HepG2 (cell line): Measurements from ENCODE around the gene RASGRF1. TPM values are rescaled to one million over a fixed set of nuclear protein-coding genes. Genes with fewer than 3 reads are reported as not detected.

Source experiments
- DDIT3 ChIP-seq: sonication (generic); formaldehyde crosslinking; IDR thresholded peaks from 2 replicates; pipeline ENCODE4 v1.4.0; 2020; ENCODE audit warnings: mild to moderate bottlenecking, missing genetic modification reagents
- FOXJ3 ChIP-seq: sonication (generic); formaldehyde crosslinking; IDR thresholded peaks from 2 replicates; pipeline ENCODE4 v1.4.0; 2020; ENCODE audit warnings: missing genetic modification reagents, mild to moderate bottlenecking, borderline replicate concordance
- HNRNPH1 ChIP-seq: fragments of 200-400 bp; formaldehyde crosslinking; optimal IDR thresholded peaks from 2 replicates; pipeline ENCODE3; 2017; ENCODE audit warnings: mild to moderate bottlenecking, low read depth, low read length
- JDP2 ChIP-seq: sonication (generic); formaldehyde crosslinking; IDR thresholded peaks from 2 replicates; pipeline ENCODE4 v1.8.1; 2022; ENCODE audit warnings: missing genetic modification reagents, borderline replicate concordance
- MAF1 ChIP-seq: sonication (generic); formaldehyde crosslinking; IDR thresholded peaks from 2 replicates; pipeline ENCODE4 v1.5.0; 2020; ENCODE audit warnings: missing genetic modification reagents, borderline replicate concordance
- NCOA5 ChIP-seq: sonication (generic); formaldehyde crosslinking; IDR thresholded peaks from 2 replicates; pipeline ENCODE4 v1.4.0; 2020; ENCODE audit warnings: missing genetic modification reagents
- NKX3-1 ChIP-seq: sonication (generic); formaldehyde crosslinking; IDR thresholded peaks from 2 replicates; pipeline ENCODE4 v1.5.0; 2020; ENCODE audit warnings: missing genetic modification reagents
- PPARG ChIP-seq: conservative IDR thresholded peaks from 2 replicates; pipeline ENCODE4 v1.6.1; 2016; ENCODE audit warnings: missing biosample characterization, missing genetic modification reagents
- RBM22 ChIP-seq: fragments of 200-400 bp; formaldehyde crosslinking; optimal IDR thresholded peaks from 2 replicates; pipeline ENCODE3; 2017; ENCODE audit warnings: mild to moderate bottlenecking, low read length, moderate library complexity
- RELA ChIP-seq: sonication (generic); formaldehyde crosslinking; IDR thresholded peaks from 2 replicates; pipeline ENCODE4 v1.4.0; 2020; ENCODE audit warnings: missing genetic modification reagents
- RFX3 ChIP-seq: IDR thresholded peaks from 2 replicates; pipeline ENCODE4 v1.6.1; 2016; ENCODE audit warnings: missing biosample characterization, missing genetic modification reagents
- RFXANK ChIP-seq: IDR thresholded peaks from 2 replicates; pipeline ENCODE4 v1.6.1; 2016
- SIN3B ChIP-seq: fragments of 150-350 bp; IDR thresholded peaks from 2 replicates; pipeline ENCODE4 v1.6.1; 2014; ENCODE audit warnings: low read length
- SOX6 ChIP-seq, 2 experiments: fragments of 450-650 bp in 1 of 2; sonication (generic) in 1 of 2; formaldehyde crosslinking in 1 of 2; IDR thresholded peaks; 2 replicates each; pipeline versions ENCODE4 v1.4.0 to v1.6.1; 2017 to 2020; ENCODE audit warnings: antibody characterized with exemption in 1 of 2, mild to moderate bottlenecking in 1 of 2, missing genetic modification reagents in 1 of 2
- TFDP2 ChIP-seq: sonication (generic); formaldehyde crosslinking; IDR thresholded peaks from 2 replicates; pipeline ENCODE4 v1.4.0; 2020; ENCODE audit warnings: missing genetic modification reagents
- TOE1 ChIP-seq: sonication (generic); formaldehyde crosslinking; IDR thresholded peaks from 2 replicates; pipeline ENCODE4 v1.4.0; 2020; ENCODE audit warnings: mild to moderate bottlenecking, missing genetic modification reagents
- U2AF1 ChIP-seq: fragments of 200-400 bp; formaldehyde crosslinking; optimal IDR thresholded peaks from 2 replicates; pipeline ENCODE3; 2017; ENCODE audit warnings: mild to moderate bottlenecking, low read depth, low read length
- YEATS2 ChIP-seq: sonication (generic); formaldehyde crosslinking; IDR thresholded peaks from 2 replicates; pipeline ENCODE4 v1.4.0; 2020; ENCODE audit warnings: missing genetic modification reagents, borderline replicate concordance
- ZFP36L1 ChIP-seq: sonication (generic); formaldehyde crosslinking; IDR thresholded peaks from 2 replicates; pipeline ENCODE4 v1.8.0; 2022; ENCODE audit warnings: mild to moderate bottlenecking, missing genetic modification reagents, moderate library complexity
- ZNF235 ChIP-seq: sonication (generic); formaldehyde crosslinking; IDR thresholded peaks from 2 replicates; pipeline ENCODE4 v1.8.1; 2023; ENCODE audit warnings: mild to moderate bottlenecking, missing genetic modification reagents, borderline replicate concordance
- ZNF253 ChIP-seq: sonication (generic); formaldehyde crosslinking; IDR thresholded peaks from 2 replicates; pipeline ENCODE4 v1.8.0; 2022; ENCODE audit warnings: mild to moderate bottlenecking, missing genetic modification reagents, borderline replicate concordance
- ZNF263 ChIP-seq: sonication (generic); formaldehyde crosslinking; IDR thresholded peaks from 2 replicates; pipeline ENCODE4 v1.4.0; 2020; ENCODE audit warnings: missing genetic modification reagents
- ZNF501 ChIP-seq: sonication (generic); formaldehyde crosslinking; IDR thresholded peaks from 2 replicates; pipeline ENCODE4 v1.5.1; 2020; ENCODE audit warnings: mild to moderate bottlenecking, moderate library complexity, missing genetic modification reagents
- ZNF644 ChIP-seq: IDR thresholded peaks from 2 replicates; pipeline ENCODE4 v1.6.1; 2016; ENCODE audit warnings: low read depth
- ZNF678 ChIP-seq: sonication (generic); formaldehyde crosslinking; IDR thresholded peaks from 2 replicates; pipeline ENCODE4 v1.4.0; 2020; ENCODE audit warnings: mild to moderate bottlenecking, missing genetic modification reagents
- ZNF687 ChIP-seq: sonication (generic); formaldehyde crosslinking; IDR thresholded peaks from 2 replicates; pipeline ENCODE4 v1.5.1; 2020; ENCODE audit warnings: mild to moderate bottlenecking, missing genetic modification reagents, moderate library complexity
- ZSCAN31 ChIP-seq: sonication (generic); formaldehyde crosslinking; IDR thresholded peaks from 2 replicates; pipeline ENCODE4 v1.5.0; 2020; ENCODE audit warnings: low read depth, mild to moderate bottlenecking, missing genetic modification reagents
- polyA plus RNA-seq, 8 experiments: library from polyadenylated mRNA; depleted of rRNA in 3 of 8; stranded (reverse) in 7 of 8; unstranded in 1 of 8; fragments of >200 nt; fragmentation: Illumina TruSeq in 4 of 8; extraction: Trizol in 4 of 8; gene quantifications; 2 replicates each; pipeline versions ENCODE4 v1.2.1 to v1.2.3, GENCODE V29; 2011 to 2016; ENCODE audit warnings: low read depth in 4 of 8, missing spikeins in 1 of 8, mixed read lengths in 1 of 8; ENCODE audit not compliant: insufficient read depth in 1 of 8
- total RNA-seq, 5 experiments: library from RNA; depleted of rRNA; stranded (reverse); fragments of >200 nt; fragmentation: Illumina TruSeq; extraction: Trizol; gene quantifications; 2 replicates each; pipeline ENCODE4 v1.2.3, GENCODE V29; 2016; ENCODE audit warnings: low read depth in 1 of 5

Gene RASGRF1
- total and polyA plus RNA-seq, 2 of the 13 experiments (the other 11 are each of a cell fraction or from before 2014, with no cell fraction given) = 0.55 to 3.0 TPM

GRCh38 chr15:78993931-78994530 is 96.5 kb downstream of the RASGRF1 start (continued):
- TF ChIP-seq ZSCAN31 (CRISPR knock-in tag) (peak; percentile 91), SIN3B (no peak), U2AF1 (no peak), PPARG (CRISPR knock-in tag) (peak; percentile 95), TFDP2 (CRISPR knock-in tag) (peak; percentile 65), ZFP36L1 (CRISPR knock-in tag) (peak; percentile 95), YEATS2 (CRISPR knock-in tag) (peak; percentile 66), FOXJ3 (CRISPR knock-in tag) (peak; percentile 99), ZNF501 (peak; percentile 89), ZNF678 (no peak), RFX3 (CRISPR knock-in tag) (0 out of 2 replicates have a peak, but pooled peaks have one; percentile 32), TOE1 (CRISPR knock-in tag) (no peak), HNRNPH1 (no peak), ZNF644 (CRISPR knock-in tag) (no peak; the same call in 1 of the 2 replicates), RELA (peak; percentile 95; the same call in 1 of the 2 replicates), ZNF263 (CRISPR knock-in tag) (0 out of 2 replicates have a peak, but pooled peaks have one; percentile 49), ZNF687 (peak; percentile 100), SOX6 (IDR thresholded peaks at IDR 0.05) (no peak), SOX6 (CRISPR knock-in tag; IDR thresholded peaks at IDR 0.05) (peak; percentile 99), NKX3-1 (CRISPR knock-in tag) (peak; percentile 69; the same call in 1 of the 2 replicates), DDIT3 (CRISPR knock-in tag) (peak; percentile 86; the same call in 1 of the 2 replicates), RBM22 (no peak), MAF1 (CRISPR knock-in tag) (peak; percentile 66), ZNF235 (CRISPR knock-in tag) (peak; percentile 65; the same call in 1 of the 2 replicates), ZNF253 (CRISPR knock-in tag) (peak; percentile 74; the same call in 1 of the 2 replicates), JDP2 (CRISPR knock-in tag) (no peak), NCOA5 (CRISPR knock-in tag) (no peak; the same call in 1 of the 2 replicates), RFXANK (CRISPR knock-in tag) (peak; percentile 42; the same call in 1 of the 2 replicates)
